Ovary (tissue), 3 donors: Measurements from ENCODE around the gene MAPKAPK2.

Experiments
- CTCF ChIP-seq, 3 donors: fragments of 450-650 bp in 2 of 3; fragments of 200-600 bp in 1 of 3; IDR thresholded peaks; one replicate each; pipeline versions ENCODE4 v1.5.1 to v1.8.0; 2016 to 2022; ENCODE audit warnings: antibody characterized with exemption in 3 of 3, mild to moderate bottlenecking in 1 of 3
- POLR2A ChIP-seq: fragments of 450-650 bp; IDR thresholded peaks from one replicate; pipeline ENCODE4 v1.6.1; 2017; ENCODE audit warnings: antibody characterized with exemption, mild to moderate bottlenecking, moderate library complexity
- donor health status: DM: no; HTN: no; CAD: no.

GRCh38 chr1:206716870-206717673 lies 32.4 kb downstream of the MAPKAPK2 start:
- no peak for TF ChIP-seq CTCF (IDR thresholded peaks at IDR 0.05)
- TF ChIP-seq POLR2A = no peak
